MM.1S (cell line): ENCODE data around the gene ZCCHC24.
"Not testable (repeated sequence)": the region's sequence is repeated elsewhere in the genome, so short reads cannot be mapped to it uniquely, and the experiment has no call there.

Experiments
- DNase-seq: peaks from one replicate; pipeline ENCODE4 v3.0.0-alpha.2; 2015
- H2AFZ ChIP-seq: fragments of 300-600 bp; sonication (generic); 2 replicates; pipeline ENCODE4 v1.6.0; 2016; ENCODE audit warnings: antibody characterized with exemption, low read length
- H3F3A ChIP-seq: fragments of 300-600 bp; sonication (generic); 2 replicates; pipeline ENCODE4 v1.6.1; 2016; ENCODE audit warnings: mild to moderate bottlenecking, antibody characterized with exemption, low read length, moderate library complexity, mixed read lengths; ENCODE audit not compliant: insufficient read depth
- H3K27ac ChIP-seq: fragments of 300-600 bp; sonication (generic); 2 replicates; pipeline ENCODE4 v1.5.1; 2016; ENCODE audit warnings: mild to moderate bottlenecking, low read length
- H3K27me3 ChIP-seq: fragments of 300-600 bp; sonication (generic); replicated peaks from 2 replicates; pipeline ENCODE4 v1.6.0; 2016; ENCODE audit warnings: low read length; ENCODE audit not compliant: insufficient read depth
- H3K36me3 ChIP-seq: fragments of 300-600 bp; sonication (generic); replicated peaks from 2 replicates; pipeline ENCODE4 v1.6.1; 2016; ENCODE audit warnings: mild to moderate bottlenecking, low read length, mixed read lengths; ENCODE audit not compliant: insufficient read depth
- H3K4me1 ChIP-seq: fragments of 300-600 bp; sonication (generic); 2 replicates; pipeline ENCODE4 v1.6.1; 2016; ENCODE audit warnings: low read length, mixed read lengths
- H3K4me2 ChIP-seq: fragments of 300-600 bp; sonication (generic); 2 replicates; pipeline ENCODE4 v1.6.0; 2016; ENCODE audit warnings: low read depth, low read length
- H3K4me3 ChIP-seq: fragments of 300-600 bp; sonication (generic); 2 replicates; pipeline ENCODE4 v1.5.1; 2016; ENCODE audit warnings: low read length, mixed read lengths
- H3K79me2 ChIP-seq: fragments of 300-600 bp; sonication (generic); 2 replicates; pipeline ENCODE4 v1.6.1; 2016; ENCODE audit warnings: mixed run types, low read length, mixed read lengths
- H3K9ac ChIP-seq: fragments of 300-600 bp; sonication (generic); 2 replicates; pipeline ENCODE4 v1.6.1; 2016; ENCODE audit warnings: low read length, mixed read lengths
- H3K9me2 ChIP-seq: fragments of 300-600 bp; sonication (generic); replicated peaks from 2 replicates; pipeline ENCODE4 v1.6.1; 2016; ENCODE audit warnings: mild to moderate bottlenecking, low read length, mixed read lengths; ENCODE audit not compliant: insufficient read depth
- H3K9me3 ChIP-seq: fragments of 300-600 bp; sonication (generic); replicated peaks from 2 replicates; pipeline ENCODE4 v1.6.1; 2016; ENCODE audit warnings: mild to moderate bottlenecking, low read length, mixed read lengths; ENCODE audit not compliant: insufficient read depth
- H4K20me1 ChIP-seq: fragments of 300-600 bp; sonication (generic); 2 replicates; pipeline ENCODE4 v1.6.1; 2016; ENCODE audit warnings: mild to moderate bottlenecking, low read length, moderate library complexity, mixed read lengths; ENCODE audit not compliant: insufficient read depth
- EZH2 ChIP-seq: fragments of 300-600 bp; sonication (generic); optimal IDR thresholded peaks from 2 replicates; pipeline ENCODE3; 2017; ENCODE audit warnings: low read depth, mild to moderate bottlenecking, antibody characterized with exemption, low read length, mixed read lengths
- EZH2phosphoT487 ChIP-seq: fragments of 300-600 bp; sonication (generic); IDR thresholded peaks from 2 replicates; pipeline ENCODE4 v1.6.1; 2018; ENCODE audit warnings: antibody characterized with exemption, low read length
- TF ChIP-seq, protein P1 (sequence below): fragments of 300-600 bp; sonication (generic); IDR thresholded peaks from 2 replicates; pipeline ENCODE4 v1.5.1; 2016; ENCODE audit warnings: antibody characterized with exemption, low read length, mixed read lengths

ZCCHC24 gene

DNA sequence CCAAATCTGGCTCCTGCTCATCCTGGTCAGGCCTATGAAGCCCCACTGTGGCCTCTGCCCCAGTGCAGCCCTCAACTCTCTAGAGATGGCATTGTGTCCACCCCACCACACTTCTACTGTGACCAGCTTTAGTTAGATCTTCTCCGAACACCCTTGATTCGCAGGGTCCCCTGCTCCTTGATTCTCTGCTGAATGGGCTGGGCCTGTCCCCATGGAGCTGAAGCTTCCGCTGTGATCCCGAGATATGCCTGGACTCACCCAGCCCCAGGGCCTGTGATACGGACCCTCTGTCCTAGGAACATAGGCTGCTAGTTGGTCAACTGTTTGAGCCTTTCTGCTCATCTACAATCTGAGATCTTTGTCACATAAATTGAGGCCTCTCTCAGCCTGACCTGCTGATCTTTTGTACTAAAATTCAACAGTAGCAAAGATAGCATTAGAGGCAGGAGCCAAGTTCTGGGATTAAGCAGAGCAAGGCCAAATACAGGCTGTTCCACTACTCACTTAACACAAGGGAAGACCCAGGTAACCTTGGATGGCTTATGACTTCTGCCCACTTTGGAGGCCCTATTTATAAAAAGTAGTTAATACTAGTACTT is 104.7 kb downstream of the ZCCHC24 start:
- no peaks in the 10 kb centered on the region for H3K9me3 ChIP-seq
- H3K4me2 ChIP-seq = no peak overlapping the region
- no peaks in the 10 kb centered on the region for H3K79me2 ChIP-seq
- H3K9me2 ChIP-seq = no peaks in the 10 kb centered on the region
- no peaks in the 10 kb centered on the region for H3K36me3 ChIP-seq
- no peaks in the 10 kb centered on the region for H4K20me1 ChIP-seq
- no peaks in the 10 kb centered on the region for H3K27me3 ChIP-seq
- no peak overlapping the region for H2AFZ ChIP-seq
- TF ChIP-seq EZH2 = no peak
- TF ChIP-seq EZH2phosphoT487 = no peak
- TF ChIP-seq, protein P1, sequence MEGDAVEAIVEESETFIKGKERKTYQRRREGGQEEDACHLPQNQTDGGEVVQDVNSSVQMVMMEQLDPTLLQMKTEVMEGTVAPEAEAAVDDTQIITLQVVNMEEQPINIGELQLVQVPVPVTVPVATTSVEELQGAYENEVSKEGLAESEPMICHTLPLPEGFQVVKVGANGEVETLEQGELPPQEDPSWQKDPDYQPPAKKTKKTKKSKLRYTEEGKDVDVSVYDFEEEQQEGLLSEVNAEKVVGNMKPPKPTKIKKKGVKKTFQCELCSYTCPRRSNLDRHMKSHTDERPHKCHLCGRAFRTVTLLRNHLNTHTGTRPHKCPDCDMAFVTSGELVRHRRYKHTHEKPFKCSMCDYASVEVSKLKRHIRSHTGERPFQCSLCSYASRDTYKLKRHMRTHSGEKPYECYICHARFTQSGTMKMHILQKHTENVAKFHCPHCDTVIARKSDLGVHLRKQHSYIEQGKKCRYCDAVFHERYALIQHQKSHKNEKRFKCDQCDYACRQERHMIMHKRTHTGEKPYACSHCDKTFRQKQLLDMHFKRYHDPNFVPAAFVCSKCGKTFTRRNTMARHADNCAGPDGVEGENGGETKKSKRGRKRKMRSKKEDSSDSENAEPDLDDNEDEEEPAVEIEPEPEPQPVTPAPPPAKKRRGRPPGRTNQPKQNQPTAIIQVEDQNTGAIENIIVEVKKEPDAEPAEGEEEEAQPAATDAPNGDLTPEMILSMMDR = no peak
- no peak overlapping the region for H3K27ac ChIP-seq
- peaks cover 10% of the 10 kb centered on the region; the same call in 1 of the 2 replicates for H3F3A ChIP-seq
- H3K4me3 ChIP-seq = no peak overlapping the region
- H3K4me1 ChIP-seq = peaks cover 17% of the 10 kb centered on the region
- no peak overlapping the region for H3K9ac ChIP-seq
- no peak for DNase-seq

DNA sequence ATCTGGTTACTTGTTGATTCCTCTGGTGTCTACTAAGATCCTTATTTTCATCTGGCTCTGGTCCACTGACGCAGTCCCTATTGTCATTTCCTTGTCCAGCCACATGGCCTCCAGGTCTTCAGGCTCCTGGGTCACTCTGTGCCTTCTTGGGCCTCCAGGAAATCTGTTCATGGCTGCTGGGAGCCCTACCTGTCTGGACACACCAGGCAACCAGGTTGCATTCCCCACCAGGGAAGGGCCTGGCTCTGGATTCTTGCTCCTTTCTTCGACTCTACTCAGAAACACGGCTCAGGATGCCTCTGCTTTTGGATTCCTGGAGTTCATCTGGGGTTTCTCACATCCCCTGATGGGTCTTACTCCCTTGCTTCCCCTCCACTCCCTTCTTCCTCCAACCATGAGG is 106.2 kb downstream of the ZCCHC24 start:
- H3K9ac ChIP-seq = no peak overlapping the region
- no peak overlapping the region for H3K4me2 ChIP-seq
- H3K79me2 ChIP-seq = no peaks in the 10 kb centered on the region
- TF ChIP-seq, protein P1 = no peak
- H3K9me2 ChIP-seq = no peaks in the 10 kb centered on the region
- peaks cover 2% of the 10 kb centered on the region; the same call in 1 of the 2 replicates for H3K4me1 ChIP-seq
- no peak for DNase-seq
- no peaks in the 10 kb centered on the region for H3K9me3 ChIP-seq
- H3K27ac ChIP-seq = no peak overlapping the region
- no peaks in the 10 kb centered on the region for H4K20me1 ChIP-seq
- H2AFZ ChIP-seq = no peak overlapping the region
- no peaks in the 10 kb centered on the region for H3K36me3 ChIP-seq
- no peak overlapping the region for H3K4me3 ChIP-seq
- H3K27me3 ChIP-seq = no peaks in the 10 kb centered on the region
- no peaks in the 10 kb centered on the region for H3F3A ChIP-seq

DNA sequence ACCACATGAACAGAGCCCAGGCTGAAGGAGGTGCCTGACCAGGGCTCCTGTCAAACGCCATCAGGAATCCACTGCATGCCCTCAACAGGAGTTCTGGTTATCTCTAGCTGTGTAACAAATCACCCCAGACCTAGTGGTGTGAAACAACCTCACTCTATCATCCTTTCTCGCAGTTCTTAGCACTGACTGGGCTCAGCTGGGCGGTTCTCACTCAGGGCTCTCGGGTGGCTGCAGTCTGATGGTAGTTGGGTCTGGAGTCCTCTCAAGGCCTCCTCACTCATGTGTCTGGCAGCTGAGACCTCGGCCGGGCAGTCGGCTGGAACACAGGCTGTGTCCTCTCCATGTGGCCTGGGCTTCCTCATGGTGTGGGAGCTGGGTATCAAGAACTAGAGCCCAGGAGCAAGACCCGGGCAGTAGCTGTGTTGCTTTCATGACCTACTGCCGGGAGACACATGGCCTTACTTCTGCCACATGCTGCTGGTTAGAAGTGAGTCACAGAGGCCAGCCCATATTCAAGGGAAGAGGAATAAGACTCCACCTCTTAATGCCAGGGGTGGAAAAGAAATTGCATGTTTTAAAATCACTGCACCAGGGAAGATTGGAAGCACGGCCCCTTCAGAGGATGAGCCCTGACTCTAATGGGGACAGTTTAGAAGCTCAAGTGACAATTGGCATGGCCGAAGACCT is 107.5 kb downstream of the ZCCHC24 start:
- H3K4me1 ChIP-seq, H3K27me3 ChIP-seq, H4K20me1 ChIP-seq, H2AFZ ChIP-seq, H3K4me3 ChIP-seq, H3K36me3 ChIP-seq, H3K27ac ChIP-seq, H3K79me2 ChIP-seq, H3K4me2 ChIP-seq, H3K9ac ChIP-seq, DNase-seq, H3F3A ChIP-seq, H3K9me2 ChIP-seq, H3K9me3 ChIP-seq: not testable (repeated sequence)

DNA sequence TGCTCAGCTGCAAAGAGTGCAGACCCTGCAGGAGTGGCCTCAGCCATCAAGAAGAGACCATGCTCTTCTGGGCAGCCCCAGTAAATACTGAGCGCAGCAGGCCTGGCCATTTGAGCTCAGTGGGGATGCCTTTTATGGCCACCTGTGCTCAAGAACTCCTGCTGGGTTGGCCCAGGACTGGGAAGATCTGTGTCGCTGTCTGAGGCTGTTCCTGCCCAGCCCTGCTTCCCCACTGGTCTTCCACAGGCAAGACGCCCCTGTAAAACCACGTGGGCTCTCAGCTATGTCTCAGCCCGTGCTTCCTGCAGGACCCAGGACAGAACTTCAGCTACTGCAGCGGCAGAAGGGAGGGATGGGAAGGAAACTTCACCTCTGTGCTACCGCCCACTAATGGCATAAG is 108.7 kb downstream of the ZCCHC24 start:
- no peak for DNase-seq

More for the DNA sequence above, 108.7 kb downstream of the ZCCHC24 start:
- H4K20me1 ChIP-seq = no peaks in the 10 kb centered on the region
- H3K4me2 ChIP-seq = no peak overlapping the region
- no peaks in the 10 kb centered on the region for H3K9me2 ChIP-seq
- H3K79me2 ChIP-seq = no peaks in the 10 kb centered on the region
- H3K36me3 ChIP-seq = no peaks in the 10 kb centered on the region
- no peak overlapping the region for H3K9ac ChIP-seq
- no peaks in the 10 kb centered on the region for H3K9me3 ChIP-seq
- no peak overlapping the region for H2AFZ ChIP-seq
- no peaks in the 10 kb centered on the region for H3F3A ChIP-seq
- peaks cover 3% of the 10 kb centered on the region for H3K4me1 ChIP-seq
- TF ChIP-seq, protein P1 = no peak
- TF ChIP-seq EZH2 (no peak), EZH2phosphoT487 (no peak)
- no peak overlapping the region for H3K27ac ChIP-seq
- no peak overlapping the region for H3K4me3 ChIP-seq
- no peaks in the 10 kb centered on the region for H3K27me3 ChIP-seq
